Measurements from ENCODE around the gene IGSF23.

The IGSF23 gene, protein sequence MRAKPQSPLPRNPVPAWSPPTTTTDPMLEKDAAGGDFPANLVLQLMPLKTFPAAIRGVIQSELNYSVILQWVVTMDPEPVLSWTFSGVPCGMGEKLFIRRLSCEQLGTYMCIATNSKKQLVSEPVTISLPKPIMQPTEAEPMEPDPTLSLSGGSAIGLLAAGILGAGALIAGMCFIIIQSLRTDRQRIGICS

GRCh38 chr19:44613295-44614178, at the start of gene IGSF23:
TSS of gene IGSF23 (plus strand) at chr19:44613563. CDS start at chr19:44613646, 83 bp downstream.
- DNase-seq (ENCODE audit: low read depth in 2 of 3, low spot score in 1 of 3): no peak

DNA sequence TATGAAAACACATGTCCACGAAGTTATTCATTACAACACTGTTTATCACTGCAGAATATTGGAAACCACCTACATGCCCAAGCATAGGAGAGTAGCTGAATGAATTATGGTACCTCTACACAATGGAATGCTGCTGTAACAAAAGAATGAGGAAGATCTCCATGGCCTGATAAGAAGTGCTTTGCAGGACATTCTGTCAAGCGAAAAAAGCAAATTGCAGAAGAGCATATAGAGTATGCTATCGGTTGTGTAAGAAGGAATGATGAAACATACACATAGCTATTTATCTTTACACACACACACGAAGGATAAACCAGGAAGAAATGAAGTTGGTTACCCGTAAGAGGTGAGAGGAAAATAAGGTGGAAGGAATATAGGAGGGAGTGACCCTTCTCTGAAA, 46.4 kb upstream of the IGSF23 start:
- no peak for DNase-seq (ENCODE audit: low read depth in 2 of 3, low spot score in 1 of 3)

GRCh38 chr19:44567745-44568144, 45.6 kb upstream of the IGSF23 start:
- DNase-seq (ENCODE audit: low read depth in 2 of 3, low spot score in 1 of 3): no peak

- no peak for DNase-seq (ENCODE audit: low read depth in 2 of 3, low spot score in 1 of 3)
Measured at GRCh38 chr19:44570603-44570983, 42.8 kb upstream of the IGSF23 start.

DNA sequence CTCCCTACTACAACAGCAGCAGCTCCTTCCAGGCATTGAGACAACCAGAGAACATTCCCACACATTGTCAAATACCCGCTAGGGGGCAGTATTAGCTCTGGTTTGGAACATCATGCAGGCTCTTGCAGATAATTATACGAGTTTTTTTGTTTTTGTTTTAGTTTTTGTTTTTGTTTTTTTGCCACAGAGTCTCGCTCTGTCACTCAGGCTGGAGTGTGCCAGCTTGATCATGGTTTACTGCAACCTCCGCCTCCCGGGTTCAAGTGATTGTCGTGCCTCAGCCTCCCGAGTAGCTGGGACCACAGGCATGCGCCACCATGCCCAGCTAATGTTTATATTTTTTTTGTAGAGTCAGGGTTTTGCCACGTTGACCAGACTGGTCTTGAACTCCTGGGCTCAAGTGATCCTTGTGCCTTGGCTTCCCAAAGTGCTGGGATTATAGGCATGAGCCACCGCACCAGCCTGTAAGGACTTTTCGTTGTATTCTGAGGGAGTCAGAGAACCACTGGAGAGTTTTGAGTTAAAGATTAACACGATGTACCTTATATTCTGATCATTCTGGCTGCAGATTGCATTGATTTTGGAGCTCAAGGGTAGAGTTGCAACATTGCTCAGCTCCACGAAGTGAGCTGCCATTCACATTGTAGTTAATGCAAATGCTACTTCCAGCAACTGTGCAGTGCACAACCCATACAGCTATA, 42.2 kb upstream of the IGSF23 start:
- DNase-seq (ENCODE audit: low read depth in 2 of 3, low spot score in 1 of 3): peak in 2 of 3 donors; percentile 19 to 64

DNA sequence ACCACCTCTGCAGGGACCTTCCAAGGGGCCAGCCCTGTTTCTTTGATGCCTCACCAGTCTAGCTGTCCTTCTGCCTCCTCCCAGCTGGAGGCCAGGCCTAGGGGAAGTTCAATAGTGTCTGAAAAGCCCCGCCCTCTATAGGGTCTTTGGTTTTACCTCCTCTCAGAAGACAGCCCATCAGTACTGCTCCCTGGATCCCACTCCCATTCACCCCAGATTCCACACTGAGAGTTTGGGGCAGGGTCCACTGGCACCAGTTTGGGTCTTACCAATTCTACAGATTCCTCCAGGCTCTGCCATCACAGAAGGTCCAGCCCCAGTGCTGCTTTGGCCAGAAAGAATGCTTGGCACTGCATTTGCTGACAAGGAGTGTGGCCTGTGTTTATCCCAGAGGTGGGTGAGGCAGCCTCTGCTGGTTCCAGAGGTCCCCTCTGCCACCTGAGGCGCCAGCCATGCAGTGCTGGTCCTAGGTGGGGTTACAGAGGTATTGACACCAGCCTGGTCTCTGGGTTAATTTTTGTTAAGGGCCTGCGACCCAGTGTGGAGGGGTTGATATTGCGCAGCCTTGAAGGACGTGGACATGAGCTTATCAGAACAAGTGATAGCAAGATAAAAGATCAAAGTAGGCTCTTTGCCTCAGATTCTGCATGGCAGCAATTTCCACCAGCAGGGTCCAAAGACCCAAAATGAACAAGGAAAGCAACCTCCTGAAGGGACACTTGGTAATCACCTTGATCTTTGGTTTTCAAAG, 41.4 kb upstream of the IGSF23 start:
- DNase-seq (ENCODE audit: low read depth in 2 of 3, low spot score in 1 of 3): no peak

DNA sequence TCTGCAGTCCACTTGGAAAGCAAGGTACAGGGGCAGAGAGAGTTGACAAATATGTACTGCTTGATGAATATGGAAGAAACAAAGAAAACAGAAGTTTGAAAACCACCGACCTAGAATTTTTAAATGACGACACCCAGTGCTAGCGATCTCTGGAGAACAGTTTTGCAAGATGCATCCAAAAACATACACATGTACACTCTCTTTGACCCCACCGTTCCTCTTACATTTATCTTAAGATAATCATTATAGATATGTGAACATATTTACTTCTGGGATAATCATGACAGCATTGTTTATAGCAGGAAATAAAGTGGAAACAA, 40.8 kb upstream of the IGSF23 start:
- no peak for DNase-seq (ENCODE audit: low read depth in 2 of 3, low spot score in 1 of 3)

GRCh38 chr19:44573183-44573582, 40.2 kb upstream of the IGSF23 start:
- DNase-seq (ENCODE audit: low read depth in 2 of 3, low spot score in 1 of 3): no peak

- no peak for DNase-seq (ENCODE audit: low read depth in 2 of 3, low spot score in 1 of 3)
Measured at GRCh38 chr19:44573627-44574026, 39.7 kb upstream of the IGSF23 start.

DNA sequence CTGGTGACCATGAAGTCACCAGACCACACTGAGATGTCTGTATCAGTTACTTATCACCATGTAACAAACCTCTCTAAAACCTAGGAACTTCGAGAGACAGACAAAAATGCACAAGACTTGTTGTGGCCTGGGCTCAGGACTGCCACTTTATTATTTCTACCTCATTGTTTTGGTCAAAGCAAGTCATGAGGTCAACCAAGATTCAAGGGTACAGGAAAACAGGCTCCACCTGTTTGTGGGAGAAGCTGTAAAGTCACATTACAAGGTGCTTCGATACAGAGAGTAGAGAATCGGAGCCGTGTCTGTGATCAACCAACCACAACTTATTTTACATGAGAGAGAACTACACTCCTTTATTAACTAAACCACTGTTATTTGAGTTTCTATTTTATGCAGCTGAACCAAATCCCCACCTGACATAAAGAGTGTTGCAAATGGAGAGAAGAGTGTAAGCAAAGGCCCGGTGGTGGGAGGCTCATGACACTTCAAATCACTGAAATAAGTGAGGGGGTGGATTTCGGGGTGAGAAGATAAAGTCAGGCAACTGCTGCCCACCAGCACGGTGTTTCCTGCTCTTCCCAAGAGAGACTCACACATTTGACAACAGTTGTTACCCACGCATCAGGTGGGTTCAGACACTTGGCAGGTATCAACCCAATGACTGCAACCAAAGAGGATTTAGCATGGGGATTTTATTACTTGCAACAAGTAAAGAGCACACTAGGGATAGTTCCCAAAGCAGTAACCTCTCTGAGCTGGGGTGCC, 39.0 kb upstream of the IGSF23 start:
- no peak for DNase-seq (ENCODE audit: low read depth in 2 of 3, low spot score in 1 of 3)

DNA sequence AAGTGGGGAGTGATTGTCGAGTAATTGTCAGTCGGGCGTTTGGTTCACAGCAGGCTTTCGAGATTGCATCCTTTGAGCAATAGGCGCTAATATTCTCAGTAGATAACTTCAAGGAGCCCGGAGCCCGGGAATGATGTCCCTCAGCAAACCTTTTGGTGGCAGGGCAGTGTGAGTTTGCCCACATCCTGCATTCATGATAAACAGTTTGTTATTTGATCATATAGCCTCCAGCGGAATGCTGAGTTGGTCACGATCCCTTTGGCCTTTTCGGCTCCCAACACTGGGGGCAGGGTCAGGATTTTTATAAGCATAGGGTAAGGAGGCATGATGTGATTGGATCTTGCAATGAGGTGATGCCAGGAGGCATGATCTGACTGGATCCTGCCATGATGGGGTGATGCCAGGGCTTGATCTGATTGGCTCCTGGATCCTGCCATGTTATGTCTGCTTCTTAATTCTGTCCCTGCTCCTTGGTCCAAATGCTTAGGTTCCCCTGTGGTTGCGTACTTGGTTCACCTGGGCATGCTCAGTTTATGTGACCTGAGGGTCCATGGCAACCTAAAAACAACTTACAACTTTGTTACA, 38.2 kb upstream of the IGSF23 start:
- no peak for DNase-seq (ENCODE audit: low read depth in 2 of 3, low spot score in 1 of 3)

DNA sequence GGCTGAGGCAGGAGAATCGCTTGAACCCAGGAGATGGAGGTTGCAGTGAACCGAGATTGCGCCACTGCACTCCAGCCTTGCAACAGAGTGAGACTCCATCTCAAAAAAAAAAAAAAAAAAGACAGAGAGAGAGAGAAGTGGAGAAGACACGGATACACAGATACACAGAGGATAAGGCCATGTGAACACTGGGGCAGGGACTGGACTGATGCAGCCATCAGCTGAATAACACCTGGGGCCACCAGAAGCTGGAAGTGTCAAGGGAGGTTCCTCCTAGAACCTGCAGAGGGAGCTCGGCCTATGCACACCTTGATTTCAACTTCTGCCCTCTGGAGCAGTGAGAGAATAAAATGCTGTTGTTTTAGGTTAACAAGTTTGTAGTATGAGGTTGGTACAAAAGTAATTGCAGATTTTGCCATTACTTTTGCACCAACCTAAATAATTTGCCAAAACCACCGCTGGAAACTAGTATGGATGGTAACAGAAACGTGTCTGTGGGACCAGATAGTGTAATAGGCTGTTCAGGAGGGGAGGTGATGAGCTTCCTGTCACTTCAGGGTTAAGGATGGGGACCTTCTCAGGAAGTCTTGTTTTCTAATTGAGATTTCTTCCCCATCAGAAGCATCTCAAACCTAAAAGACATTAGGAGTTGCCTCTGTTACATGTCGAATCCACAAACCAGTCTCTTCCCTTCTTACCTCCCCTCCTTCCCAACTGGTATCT, 36.4 kb upstream of the IGSF23 start:
- DNase-seq (ENCODE audit: low read depth in 2 of 3, low spot score in 1 of 3): no peak

DNA sequence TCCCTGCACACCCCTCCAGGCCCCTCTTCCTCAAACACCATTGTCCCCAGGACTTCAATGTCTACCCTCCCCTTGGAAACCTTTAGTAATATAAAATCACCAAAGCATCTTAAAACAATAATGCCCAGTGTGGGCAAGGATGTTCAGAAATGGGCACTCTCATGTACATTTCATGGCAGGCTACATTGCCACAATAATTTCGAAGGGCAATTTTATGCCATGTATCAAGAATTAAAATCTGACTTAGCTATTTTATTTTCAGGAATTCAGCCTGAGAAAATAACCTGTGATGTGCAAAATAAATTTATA, 35.8 kb upstream of the IGSF23 start:
- DNase-seq (ENCODE audit: low read depth in 2 of 3, low spot score in 1 of 3): no peak

GRCh38 chr19:44579663-44580365, 33.5 kb upstream of the IGSF23 start:
- DNase-seq (ENCODE audit: low read depth in 2 of 3, low spot score in 1 of 3): no peak

GRCh38 chr19:44580366-44580895, 32.9 kb upstream of the IGSF23 start:
- DNase-seq (ENCODE audit: low read depth in 2 of 3, low spot score in 1 of 3): no peak

DNA sequence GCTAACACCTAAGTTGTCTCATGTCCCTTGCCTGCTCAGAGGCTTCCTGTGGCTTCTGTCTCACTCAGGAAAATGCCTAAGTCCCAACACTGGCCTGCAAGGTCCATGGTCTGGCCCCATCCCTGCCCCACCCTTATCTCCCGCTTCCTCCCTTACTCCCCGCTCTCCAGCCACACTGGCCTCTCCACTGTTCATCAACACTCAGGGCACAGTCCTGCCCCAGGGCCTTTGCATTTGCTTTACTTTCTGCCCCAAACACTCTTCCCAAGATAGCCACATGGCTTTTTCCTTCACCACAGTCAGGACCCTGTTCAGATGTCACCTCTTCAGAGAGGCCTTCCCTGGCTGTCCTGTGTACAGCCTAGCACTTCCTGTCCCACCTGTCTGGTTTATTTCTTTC, 32.1 kb upstream of the IGSF23 start:
- DNase-seq (ENCODE audit: low read depth in 2 of 3, low spot score in 1 of 3): no peak

DNA sequence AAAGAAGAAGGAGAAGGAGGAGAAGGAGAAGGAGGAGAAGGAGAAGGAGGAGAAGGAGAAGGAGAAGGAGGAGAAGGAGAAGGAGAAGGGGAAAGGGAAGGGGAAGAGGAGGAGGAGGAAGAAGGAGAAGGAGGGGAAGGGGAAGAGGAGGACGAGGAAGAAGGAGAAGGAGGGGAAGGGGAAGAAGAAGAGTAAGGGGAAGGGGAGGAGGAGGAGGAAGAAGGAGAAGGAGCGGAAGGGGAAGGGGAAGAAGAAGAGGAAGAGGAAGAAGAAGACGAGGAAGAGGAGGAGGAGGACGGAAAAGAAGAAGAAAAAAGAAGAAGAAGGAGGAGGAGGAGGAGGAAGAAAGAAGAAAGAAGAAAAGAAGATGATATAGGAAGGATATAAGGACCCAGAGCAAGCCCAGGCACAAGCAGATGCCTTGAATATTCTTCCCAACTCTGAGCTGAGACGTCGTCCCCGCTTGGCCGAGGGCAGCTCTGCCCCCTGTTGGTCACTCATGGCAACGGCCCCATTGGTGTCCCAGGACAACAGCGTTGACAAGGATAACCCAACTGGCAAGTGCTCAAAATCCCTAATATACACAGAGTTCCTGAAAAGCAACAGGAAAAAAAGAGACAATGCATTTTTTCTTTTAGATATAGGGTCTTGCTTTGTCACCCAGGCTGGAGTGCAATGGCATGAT, 30.6 kb upstream of the IGSF23 start:
- peak in 2 of 3 donors; percentile 9 to 16 for DNase-seq (ENCODE audit: low read depth in 2 of 3, low spot score in 1 of 3)

GRCh38 chr19:44585371-44586133, 27.8 kb upstream of the IGSF23 start:
- no peak for DNase-seq (ENCODE audit: low read depth in 2 of 3, low spot score in 1 of 3)

Data from stimulated activated CD4-positive, alpha-beta T cell treated with anti-CD3 and anti-CD28 coated beads, Interleukin-12 subunit alpha, Interleukin-12 subunit beta, amount 100 ng/mL, for 48 hours (primary cell).